GM21515 (cell line): ENCODE results near the gene ABR.
"Not testable (repeated sequence)": the region's sequence is repeated elsewhere in the genome, so short reads cannot be mapped to it uniquely, and the experiment has no call there.

ENCODE experiments used
- ATAC-seq: cut with Tn5 transposase; IDR thresholded peaks from one replicate; pipeline ENCODE4 v1.9.1; 2021; ENCODE audit not compliant: unreplicated experiment

The ABR gene

GRCh38 chr17:1097972-1098744, 81.6 kb downstream of the ABR start:
- not testable (repeated sequence) for ATAC-seq

GRCh38 chr17:1096215-1096614, 83.6 kb downstream of the ABR start:
- ATAC-seq: no peak

- no peak for ATAC-seq
Observed at GRCh38 chr17:1095853-1096173, 84.0 kb downstream of the ABR start.

GRCh38 chr17:1095090-1095852, 84.5 kb downstream of the ABR start:
- no peak for ATAC-seq

GRCh38 chr17:1094591-1094990, 85.2 kb downstream of the ABR start:
- ATAC-seq: no peak

GRCh38 chr17:1091900-1092299, 87.9 kb downstream of the ABR start:
- ATAC-seq: no peak

- no peak for ATAC-seq
Observed at GRCh38 chr17:1091190-1091534, 88.6 kb downstream of the ABR start.

GRCh38 chr17:1090465-1091189, 89.2 kb downstream of the ABR start:
- ATAC-seq: no peak

GRCh38 chr17:1089915-1090314, 89.9 kb downstream of the ABR start:
- ATAC-seq: no peak

- ATAC-seq: no peak
Observed at GRCh38 chr17:1087381-1088241, 92.2 kb downstream of the ABR start.

GRCh38 chr17:1083451-1084187, 96.2 kb downstream of the ABR start:
- no peak for ATAC-seq

- ATAC-seq: no peak
Observed at GRCh38 chr17:1082579-1082978, 97.2 kb downstream of the ABR start.

GRCh38 chr17:1078831-1079561, 100.8 kb downstream of the ABR start:
- no peak for ATAC-seq

GRCh38 chr17:1077986-1078711, 101.6 kb downstream of the ABR start:
- no peak for ATAC-seq

- ATAC-seq: no peak
Observed at GRCh38 chr17:1077581-1077985, 102.2 kb downstream of the ABR start.

GRCh38 chr17:1076982-1077302, 102.8 kb downstream of the ABR start:
- ATAC-seq: no peak

- ATAC-seq: no peak
Observed at GRCh38 chr17:1076299-1076981, 103.3 kb downstream of the ABR start.

GRCh38 chr17:1074886-1075605, 104.7 kb downstream of the ABR start:
- ATAC-seq: no peak
